NCI-H2107 treated with DMSO at 0.1 percent for 48 hours (cell line): ENCODE measurements around the gene BAZ1B.
"Not testable (repeated sequence)": the region's sequence is repeated elsewhere in the genome, so short reads cannot be mapped to it uniquely, and the experiment has no call there.

ENCODE experiments used
- DNase-seq: peaks from one replicate; lab custom pipeline; 2025; ENCODE audit not compliant: unreplicated experiment; lab: John Stamatoyannopoulos, UW

BAZ1B gene

GRCh38 chr7:73448609-73449008 lies 73.5 kb downstream of the BAZ1B start:
- DNase-seq, result no peak

- no peak for DNase-seq
Observed at GRCh38 chr7:73447121-73447733, 74.9 kb downstream of the BAZ1B start.

GRCh38 chr7:73446682-73447081 lies 75.4 kb downstream of the BAZ1B start:
- DNase-seq, result no peak

GRCh38 chr7:73443548-73444255 lies 78.4 kb downstream of the BAZ1B start:
- DNase-seq, result no peak

GRCh38 chr7:73442903-73443500 lies 79.1 kb downstream of the BAZ1B start:
- no peak for DNase-seq

GRCh38 chr7:73442222-73442902 lies 79.7 kb downstream of the BAZ1B start:
- peak; percentile 46 for DNase-seq

GRCh38 chr7:73439410-73439704 lies 82.7 kb downstream of the BAZ1B start:
- DNase-seq, result no peak

- no peak for DNase-seq
Observed at GRCh38 chr7:73438547-73439409, 83.3 kb downstream of the BAZ1B start.

- no peak for DNase-seq
Observed at GRCh38 chr7:73437621-73438416, 84.3 kb downstream of the BAZ1B start.

- peak; percentile 42 for DNase-seq
Observed at GRCh38 chr7:73437091-73437490, 85.0 kb downstream of the BAZ1B start.

- no peak for DNase-seq
Observed at GRCh38 chr7:73436031-73436929, 85.8 kb downstream of the BAZ1B start.

GRCh38 chr7:73435471-73436009 lies 86.6 kb downstream of the BAZ1B start:
- DNase-seq, result no peak

GRCh38 chr7:73434701-73435069 lies 87.4 kb downstream of the BAZ1B start:
- DNase-seq, result no peak

GRCh38 chr7:73433924-73434700 lies 88.0 kb downstream of the BAZ1B start:
- no peak for DNase-seq

- DNase-seq, result no peak
Observed at GRCh38 chr7:73432676-73433075, 89.4 kb downstream of the BAZ1B start.

GRCh38 chr7:73431041-73431835 lies 90.9 kb downstream of the BAZ1B start:
- DNase-seq, result no peak

GRCh38 chr7:73430540-73430939 lies 91.6 kb downstream of the BAZ1B start:
- DNase-seq, result not testable (repeated sequence)
